RKO (cell line): ENCODE measurements around the gene DMRTA2.
"Not testable (repeated sequence)": the region's sequence is repeated elsewhere in the genome, so short reads cannot be mapped to it uniquely, and the experiment has no call there.

ENCODE experiments used
- DNase-seq: peaks from one replicate; pipeline ENCODE4 v3.0.0-alpha.2; 2016; ENCODE audit warnings: low spot score

DMRTA2 gene

DNA sequence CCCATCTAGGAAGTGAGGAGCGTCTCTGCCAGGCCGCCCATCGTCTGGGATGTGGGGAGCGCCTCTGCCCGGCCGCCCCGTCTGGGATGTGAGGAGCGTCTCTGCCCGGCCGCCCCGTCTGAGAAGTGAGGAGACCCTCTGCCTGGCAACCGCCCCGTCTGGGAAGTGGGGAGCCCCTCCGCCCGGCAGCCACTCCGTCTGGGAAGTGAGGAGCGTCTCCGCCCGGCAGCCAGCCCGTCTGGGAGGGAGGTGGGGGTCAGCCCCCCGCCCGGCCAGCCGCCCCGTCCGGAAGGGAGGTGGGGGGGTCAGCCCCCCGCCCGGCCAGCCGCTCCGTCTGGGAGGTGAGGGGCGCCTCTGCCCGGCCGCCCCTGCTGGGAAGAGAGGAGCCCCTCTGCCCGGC, 41.7 kb downstream of the DMRTA2 start:
- DNase-seq, result not testable (repeated sequence)

DNA sequence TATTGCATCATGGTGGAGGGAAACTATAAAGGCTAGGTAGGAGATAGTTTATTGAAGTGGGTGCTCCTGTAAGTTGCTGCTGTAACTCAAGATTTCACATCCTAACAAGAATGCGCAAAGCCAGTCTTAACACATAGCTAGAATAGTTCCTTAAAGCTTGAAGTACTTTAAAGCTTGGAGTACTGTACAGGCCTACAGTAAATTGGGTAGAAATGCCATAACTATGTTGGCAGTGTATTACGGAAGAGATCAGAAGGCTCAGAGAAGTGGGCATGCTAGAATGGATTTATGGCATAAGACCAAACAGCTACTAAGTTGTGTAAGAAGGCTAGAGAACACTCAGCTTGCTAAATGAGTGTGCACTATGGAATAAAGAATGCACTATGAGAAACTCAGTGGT, 44.5 kb downstream of the DMRTA2 start:
- DNase-seq, result no peak

DNA sequence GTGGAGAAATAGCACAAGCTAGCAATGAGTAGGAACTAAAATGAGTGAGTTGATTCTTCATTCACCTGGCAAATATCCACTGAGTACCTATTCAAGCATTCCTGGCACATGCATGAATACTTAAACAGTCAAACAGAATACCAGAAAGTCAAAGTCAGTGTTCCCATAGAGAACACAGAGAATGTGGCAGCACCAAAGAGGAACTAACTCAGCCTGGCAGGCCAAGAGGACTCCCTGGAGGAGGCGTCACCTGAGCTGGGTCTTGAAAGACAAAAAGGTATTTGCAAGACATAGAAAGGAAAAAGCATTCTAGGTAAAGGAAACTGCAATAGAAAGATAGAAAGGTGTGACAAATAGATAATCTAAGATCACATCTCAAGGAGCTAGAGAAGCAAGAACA, 49.7 kb downstream of the DMRTA2 start:
- DNase-seq, result no peak

DNA sequence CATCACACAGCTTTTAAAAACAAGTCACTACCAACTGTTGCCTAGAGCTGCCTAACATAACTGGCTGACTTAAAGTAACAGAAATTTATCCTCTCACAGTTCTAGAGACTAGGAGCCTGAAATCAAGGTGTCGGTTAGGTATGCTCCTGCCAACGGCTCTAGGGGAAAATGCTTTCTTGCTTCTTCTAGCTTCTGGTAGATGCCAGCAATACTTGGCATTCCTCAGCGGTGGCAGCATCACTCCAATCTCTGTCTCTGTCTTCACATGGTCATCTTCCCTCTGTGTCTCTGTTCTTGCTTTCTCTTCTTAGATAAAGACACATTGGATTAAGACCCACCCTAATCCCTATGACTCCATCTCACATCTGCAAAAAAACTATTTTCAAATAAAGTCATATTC, 51.5 kb downstream of the DMRTA2 start:
- no peak for DNase-seq

DNA sequence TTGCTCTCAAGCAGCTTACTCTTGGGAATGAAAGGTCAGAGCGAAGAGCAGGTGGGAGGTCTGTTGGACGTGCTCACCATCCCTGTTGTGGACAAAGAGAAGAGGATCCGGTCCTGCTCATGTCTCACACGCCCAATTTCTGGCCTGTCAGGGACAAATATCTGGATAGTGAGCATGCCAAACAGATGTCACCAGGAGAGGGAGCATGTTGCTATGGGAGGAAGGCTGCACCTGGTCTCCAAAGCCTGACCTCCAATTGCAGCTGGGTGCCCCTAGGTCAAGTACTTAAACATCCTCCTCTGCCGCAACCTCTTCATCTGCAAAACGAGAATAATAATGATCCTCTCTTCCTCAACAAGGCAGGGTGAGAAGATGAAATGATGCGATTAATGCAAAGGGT, 53.4 kb downstream of the DMRTA2 start:
- DNase-seq, result no peak

DNA sequence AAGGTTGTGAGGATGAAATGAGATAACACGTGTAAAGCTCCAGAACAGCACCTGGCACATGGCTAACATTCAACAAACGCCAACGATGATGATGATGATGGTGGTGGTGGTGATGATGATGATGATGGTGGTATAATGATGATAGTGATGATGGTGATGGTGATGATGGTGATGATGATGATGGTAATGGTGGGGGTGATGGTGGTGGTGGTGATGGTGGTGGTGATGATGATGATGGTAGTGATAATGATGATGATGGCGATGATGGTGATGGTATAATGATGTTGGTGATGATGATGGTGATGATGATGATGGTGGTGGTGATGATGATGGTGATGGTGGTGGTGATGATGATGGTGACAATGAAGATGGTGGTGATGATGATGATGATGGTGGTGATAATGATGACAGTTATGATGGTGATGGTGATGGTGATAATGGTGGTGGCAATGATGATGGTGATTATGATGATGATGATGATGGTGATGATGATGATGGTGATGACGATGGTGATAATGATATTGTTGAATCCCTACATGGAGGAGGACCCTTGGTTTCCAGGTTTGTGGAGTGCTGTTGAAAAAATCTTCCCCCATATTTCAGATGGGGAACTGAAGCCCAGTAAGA, 54.1 kb downstream of the DMRTA2 start:
- DNase-seq, result no peak

DNA sequence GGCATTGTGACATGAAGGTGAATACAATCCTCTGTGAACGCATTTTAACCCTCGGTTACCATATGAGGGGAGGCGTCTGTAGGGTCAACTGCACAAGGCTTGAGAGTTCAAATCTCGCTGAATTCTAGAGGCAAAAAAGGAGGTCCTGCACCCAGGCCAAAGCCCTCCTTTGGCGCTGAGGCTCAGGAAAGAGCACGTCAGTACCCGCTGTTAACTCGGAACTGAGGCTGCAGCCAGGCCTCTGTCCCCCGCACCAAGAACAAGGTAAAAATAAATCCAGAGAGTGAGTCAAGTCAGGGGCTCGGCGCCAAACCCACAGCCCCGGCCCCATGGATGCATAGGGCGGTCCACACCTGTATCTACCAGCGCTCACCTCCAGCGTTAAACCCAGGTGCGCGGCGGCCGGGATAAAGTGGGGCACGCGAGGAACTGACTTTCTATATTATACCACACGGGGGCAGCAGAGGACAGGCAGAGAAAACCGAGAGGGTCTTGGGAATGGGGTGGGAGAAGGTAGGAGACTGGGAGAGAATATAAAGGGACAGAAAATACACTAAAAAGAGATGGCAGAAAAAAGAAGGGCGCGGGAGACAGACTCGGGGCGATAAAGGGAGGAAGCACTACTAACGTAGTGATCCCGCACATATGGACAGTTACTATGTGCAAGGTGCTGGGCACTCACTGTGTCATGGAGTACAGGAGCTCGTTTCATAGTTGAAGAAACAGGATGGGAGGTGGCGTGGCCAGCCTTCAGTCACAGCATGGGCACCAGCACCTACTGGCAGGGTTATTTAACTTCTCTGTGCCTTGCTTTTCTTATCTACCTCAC, 54.9 kb downstream of the DMRTA2 start:
- no peak for DNase-seq
